IMR-90 (cell line): ENCODE measurements around the gene ANKRD40. TPM values are rescaled to one million over a fixed set of nuclear protein-coding genes. Genes with fewer than 3 reads are reported as not detected.
A peak's percentile ranks its signal among the peaks of the same experiment; 100 is the strongest.

ENCODE experiments used
- ATAC-seq: fragments of 200-7000 bp; cut with Tn5 transposase; 2 replicates; pipeline ENCODE4 v1.9.1; 2020; ENCODE audit warnings: low read depth, mild to moderate bottlenecking, moderate library complexity
- BruUV-seq: library from RNA; stranded (reverse); fragments of 400-500 nt; replicated peaks from 2 replicates; lab custom pipeline; 2021; lab: Mats Ljungman, UMichigan
- CTCF ChIA-PET: fragments of 300-600 bp; formaldehyde crosslinking; extraction: SDS; loops from one replicate; lab custom pipeline; 2021; ENCODE audit warnings: antibody characterized with exemption; lab: Yijun Ruan, JAX
- POLR2A ChIA-PET: fragments of 300-600 bp; sonication (Branson Sonifier 250); formaldehyde crosslinking; loops from one replicate; lab custom pipeline; 2022; ENCODE audit warnings: antibody characterized with exemption; ENCODE audit not compliant: unreplicated experiment; lab: Charles Lee
- DNase-seq: peaks from one replicate; pipeline ENCODE4 v3.0.0; 2013
- H2AFZ ChIP-seq: replicated peaks from 2 replicates; pipeline ENCODE3; 2013; ENCODE audit warnings: low read length, mild to moderate bottlenecking; ENCODE audit not compliant: poor library complexity
- H2AK5ac ChIP-seq: 2 replicates; pipeline ENCODE4 v1.6.1; 2013; ENCODE audit warnings: low read depth, low read length, inconsistent platforms
- H2AK9ac ChIP-seq: replicated peaks from 2 replicates; pipeline ENCODE3; 2013; ENCODE audit warnings: mild to moderate bottlenecking, low read depth, low read length, moderate library complexity; ENCODE audit not compliant: poor library complexity
- H2BK120ac ChIP-seq: 2 replicates; pipeline ENCODE4 v1.6.1; 2013; ENCODE audit warnings: low read depth, low read length, inconsistent platforms
- H2BK15ac ChIP-seq: 3 replicates; pipeline ENCODE4 v1.6.1; 2013; ENCODE audit warnings: low read depth, low read length, inconsistent platforms
- H2BK20ac ChIP-seq: 2 replicates; pipeline ENCODE4 v1.6.1; 2013; ENCODE audit warnings: low read depth, mild to moderate bottlenecking, inconsistent platforms, low read length, moderate library complexity
- H2BK5ac ChIP-seq: 2 replicates; pipeline ENCODE4 v1.6.1; 2013; ENCODE audit warnings: mild to moderate bottlenecking, low read depth, low read length, inconsistent platforms; ENCODE audit not compliant: poor library complexity, severe bottlenecking
- H3K14ac ChIP-seq: replicated peaks from 2 replicates; pipeline ENCODE4 v1.6.1; 2013; ENCODE audit warnings: low read depth, low read length, inconsistent platforms
- H3K18ac ChIP-seq: 2 replicates; pipeline ENCODE4 v1.6.1; 2013; ENCODE audit warnings: low read depth, low read length, control low read depth
- H3K23ac ChIP-seq: 2 replicates; pipeline ENCODE4 v1.6.1; 2013; ENCODE audit warnings: low read depth, low read length, inconsistent platforms
- H3K27ac ChIP-seq: 2 replicates; pipeline ENCODE4 v1.5.1; 2013; ENCODE audit warnings: mild to moderate bottlenecking, control low read depth, low read length; ENCODE audit not compliant: insufficient read depth
- H3K27me3 ChIP-seq: 2 replicates; pipeline ENCODE4 v1.6.1; 2013; ENCODE audit warnings: low read length; ENCODE audit not compliant: control insufficient read depth, insufficient read depth
- H3K36me3 ChIP-seq: 2 replicates; pipeline ENCODE4 v1.6.1; 2013; ENCODE audit warnings: low read length, mixed read lengths; ENCODE audit not compliant: control insufficient read depth, insufficient read depth
- H3K4ac ChIP-seq: 2 replicates; pipeline ENCODE4 v1.6.1; 2013; ENCODE audit warnings: low read depth, low read length, inconsistent platforms
- H3K4me1 ChIP-seq: 2 replicates; pipeline ENCODE4 v1.6.1; 2013; ENCODE audit warnings: low read length, mixed read lengths; ENCODE audit not compliant: control insufficient read depth, insufficient read depth
- H3K4me2 ChIP-seq: 2 replicates; pipeline ENCODE4 v1.6.1; 2013; ENCODE audit warnings: low read depth, mild to moderate bottlenecking, control low read depth, low read length, moderate library complexity
- H3K4me3 ChIP-seq: 2 replicates; pipeline ENCODE4 v1.5.1; 2013; ENCODE audit warnings: low read depth, mild to moderate bottlenecking, control low read depth, low read length, moderate library complexity; ENCODE audit not compliant: insufficient read depth
- H3K56ac ChIP-seq: 2 replicates; pipeline ENCODE4 v1.6.1; 2013; ENCODE audit warnings: low read length, inconsistent platforms; ENCODE audit not compliant: insufficient read depth; ENCODE audit errors: extremely low read depth
- H3K79me1 ChIP-seq, 2 experiments: 2 replicates each; pipeline ENCODE4 v1.6.1; 2013; ENCODE audit warnings: low read length in 2 of 2, inconsistent platforms in 1 of 2, low read depth in 1 of 2
- H3K9ac ChIP-seq: 2 replicates; pipeline ENCODE4 v1.6.1; 2013; ENCODE audit warnings: low read depth, low read length, control low read depth
- H3K9me1 ChIP-seq: 2 replicates; pipeline ENCODE4 v1.6.1; 2013; ENCODE audit warnings: low read length, inconsistent platforms; ENCODE audit not compliant: insufficient read depth
- H3K9me3 ChIP-seq: 2 replicates; pipeline ENCODE4 v1.6.1; 2013; ENCODE audit warnings: low read length; ENCODE audit not compliant: control insufficient read depth, insufficient read depth
- H4K20me1 ChIP-seq: 2 replicates; pipeline ENCODE4 v1.6.1; 2013; ENCODE audit warnings: low read length, inconsistent platforms; ENCODE audit not compliant: insufficient read depth
- H4K5ac ChIP-seq: 2 replicates; pipeline ENCODE4 v1.6.1; 2013; ENCODE audit warnings: mild to moderate bottlenecking, low read depth, low read length, control low read depth
- H4K8ac ChIP-seq, 2 experiments: 2 replicates each; pipeline ENCODE4 v1.6.1; 2013; ENCODE audit warnings: low read depth in 2 of 2, low read length in 2 of 2, control low read depth in 1 of 2, inconsistent platforms in 1 of 2
- H4K91ac ChIP-seq: 2 replicates; pipeline ENCODE4 v1.6.1; 2013; ENCODE audit warnings: low read depth, low read length, inconsistent platforms; ENCODE audit not compliant: insufficient read depth
- ELK1 ChIP-seq: fragments of 150-350 bp; IDR thresholded peaks from 2 replicates; pipeline ENCODE4 v1.6.1; 2016; ENCODE audit warnings: low read depth, mild to moderate bottlenecking, low read length, moderate library complexity, borderline replicate concordance
- FOS ChIP-seq: fragments of 150-350 bp; IDR thresholded peaks from 2 replicates; pipeline ENCODE4 v1.6.1; 2016; ENCODE audit warnings: low read depth, low read length
- MAZ ChIP-seq: IDR thresholded peaks from 2 replicates; pipeline ENCODE4 v1.6.1; 2012; ENCODE audit warnings: low read depth, mild to moderate bottlenecking, low read length, improper control_type of control experiment, moderate library complexity, borderline replicate concordance
- MXI1 ChIP-seq: IDR thresholded peaks from 2 replicates; pipeline ENCODE4 v1.6.1; 2012; ENCODE audit warnings: low read depth, mild to moderate bottlenecking, low read length, moderate library complexity, borderline replicate concordance
- POLR2A ChIP-seq: IDR thresholded peaks from 2 replicates; pipeline ENCODE4 v1.6.1; 2012; ENCODE audit warnings: mild to moderate bottlenecking, low read depth, low read length
- RAD21 ChIP-seq: IDR thresholded peaks from 2 replicates; pipeline ENCODE4 v1.6.1; 2012; ENCODE audit warnings: low read length, improper control_type of control experiment
- RCOR1 ChIP-seq: IDR thresholded peaks from 2 replicates; pipeline ENCODE4 v1.6.1; 2012; ENCODE audit warnings: mild to moderate bottlenecking, low read length, improper control_type of control experiment; ENCODE audit not compliant: insufficient replicate concordance
- SMC3 ChIP-seq: fragments of 150-350 bp; IDR thresholded peaks from 2 replicates; pipeline ENCODE4 v1.6.1; 2016; ENCODE audit warnings: low read depth, mild to moderate bottlenecking, antibody characterized with exemption, low read length, moderate library complexity
- WGBS, 2 experiments: methylation state at CpG; one replicate each; pipeline versions ENCODE4 v1.1.5 to v1.1.7; 2013; ENCODE audit warnings: missing lambda C conversion rate in 2 of 2; ENCODE audit not compliant: insufficient read length in 1 of 2; ENCODE audit errors: extremely low coverage in 2 of 2; 5-methylcytosine and 5-hydroxymethylcytosine counted together
- dilution Hi-C: fragments of 300-500 bp; cut with HindIII; formaldehyde crosslinking; loops from one replicate; pipeline ENCODE4 v1.14.3; 2018; ENCODE audit warnings: low sequenced_read_pairs; ENCODE audit not compliant: unreplicated experiment
- in situ Hi-C: fragments of 300-500 bp; cut with MboI; formaldehyde crosslinking; loops from 3 replicates; pipeline ENCODE4 v1.14.3; 2019; ENCODE audit warnings: low sequenced_read_pairs, inconsistent platforms, mixed read lengths
- intact Hi-C: fragments of 100-400 bp; cut with micrococcal nuclease; formaldehyde crosslinking; loops from 2 replicates; pipeline ENCODE4 v1.10.0; 2022
- polyA plus RNA-seq, 3 experiments: library from polyadenylated mRNA; depleted of rRNA; stranded (reverse); fragments of >200 nt; gene quantifications; 2 replicates each; pipeline ENCODE4 v1.2.3, GENCODE V29; 2012; ENCODE audit warnings: low replicate concordance in 1 of 3
- total RNA-seq: library from RNA; depleted of rRNA; stranded (reverse); fragments of >200 nt; gene quantifications from 2 replicates; pipeline ENCODE4 v1.2.3, GENCODE V29; 2012
- TF ChIP-seq, protein P1 (sequence below): fragments of 150-350 bp; IDR thresholded peaks from 2 replicates; pipeline ENCODE4 v1.6.1; 2017; ENCODE audit warnings: mild to moderate bottlenecking, antibody characterized with exemption, low read length, low read depth

Gene ANKRD40
- total and polyA plus RNA-seq, 2 of the 4 experiments (the other 2 are of a cell fraction), result 23.4 to 35.8 TPM

- no peaks in the 10 kb centered on the region for H3K9me3 ChIP-seq
- H3K27ac ChIP-seq, result 0 out of 2 replicates have a peak overlapping the region, but pooled peaks have one; percentile 35
- ATAC-seq (no peak), DNase-seq (no peak)
- H3K18ac ChIP-seq, result 0 out of 2 replicates have a peak overlapping the region, but pooled peaks have one; percentile 22
- H3K4me2 ChIP-seq, result no peak overlapping the region
- peak overlapping the region; percentile 97 for H3K14ac ChIP-seq
- H3K4me3 ChIP-seq, result no peak overlapping the region
- H2AK9ac ChIP-seq, result no peak overlapping the region
- intact Hi-C loops (no loop called here), in situ Hi-C loops (no loop called here), dilution Hi-C loops (no loop called here)
- H2BK120ac ChIP-seq, result peak overlapping the region; percentile 98
- no peak overlapping the region for H2AFZ ChIP-seq
- H3K4me1 ChIP-seq, result peaks cover 34% of the 10 kb centered on the region
- no peak overlapping the region for H3K23ac ChIP-seq
- H2BK5ac ChIP-seq, result peak overlapping the region; percentile 95
- TF ChIP-seq, protein P1, sequence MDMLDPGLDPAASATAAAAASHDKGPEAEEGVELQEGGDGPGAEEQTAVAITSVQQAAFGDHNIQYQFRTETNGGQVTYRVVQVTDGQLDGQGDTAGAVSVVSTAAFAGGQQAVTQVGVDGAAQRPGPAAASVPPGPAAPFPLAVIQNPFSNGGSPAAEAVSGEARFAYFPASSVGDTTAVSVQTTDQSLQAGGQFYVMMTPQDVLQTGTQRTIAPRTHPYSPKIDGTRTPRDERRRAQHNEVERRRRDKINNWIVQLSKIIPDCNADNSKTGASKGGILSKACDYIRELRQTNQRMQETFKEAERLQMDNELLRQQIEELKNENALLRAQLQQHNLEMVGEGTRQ, result no peak
- TF ChIP-seq MXI1 (no peak), SMC3 (no peak), MAZ (no peak), RAD21 (no peak), RCOR1 (no peak), ELK1 (no peak), POLR2A (no peak), FOS (no peak)
- peak overlapping the region; percentile 98 for H3K4ac ChIP-seq
- H2AK5ac ChIP-seq, result peak overlapping the region; percentile 98
- peak overlapping the region; percentile 5 for H4K5ac ChIP-seq
- peak overlapping the region; percentile 93; the same call in 2 of the 3 replicates for H2BK15ac ChIP-seq
- H3K56ac ChIP-seq, result no peak overlapping the region
- H4K8ac ChIP-seq, result peak overlapping the region; percentile 41 to 97; a peak in 2 of 4 replicates
- H3K9ac ChIP-seq, result no peak overlapping the region
- peaks cover 0 to 23% of the 10 kb centered on the region in 2 experiments; a peak in 2 of 4 replicates for H3K79me1 ChIP-seq
- no peaks in the 10 kb centered on the region for H3K27me3 ChIP-seq
- H2BK20ac ChIP-seq, result peak overlapping the region; percentile 95
- H3K9me1 ChIP-seq, result peaks cover 40% of the 10 kb centered on the region
- ChIA-PET CTCF (no interaction called here), POLR2A (interaction anchor here (1.4 kb wide), 1 partner anchor 14 kb away, joined by 4 read pairs; no protein-coding TSS in a partner anchor)
- BruUV-seq, result no TSS peak
- peak overlapping the region; percentile 96 for H4K91ac ChIP-seq
- no peaks in the 10 kb centered on the region for H4K20me1 ChIP-seq
- WGBS, 2 experiments, result 100% methylated on average over 1 of the region's 9 CpGs; no CpG with 5 or more reads in 1 of the 2 experiments
- no peaks in the 10 kb centered on the region for H3K36me3 ChIP-seq
These were observed 45.0 kb downstream of the ANKRD40 start for GRCh38 chr17:50662632-50663225.
